ENCODE results near the gene NFATC2.
"Not testable (repeated sequence)": the region's sequence is repeated elsewhere in the genome, so short reads cannot be mapped to it uniquely, and the experiment has no call there.

The NFATC2 gene

DNA sequence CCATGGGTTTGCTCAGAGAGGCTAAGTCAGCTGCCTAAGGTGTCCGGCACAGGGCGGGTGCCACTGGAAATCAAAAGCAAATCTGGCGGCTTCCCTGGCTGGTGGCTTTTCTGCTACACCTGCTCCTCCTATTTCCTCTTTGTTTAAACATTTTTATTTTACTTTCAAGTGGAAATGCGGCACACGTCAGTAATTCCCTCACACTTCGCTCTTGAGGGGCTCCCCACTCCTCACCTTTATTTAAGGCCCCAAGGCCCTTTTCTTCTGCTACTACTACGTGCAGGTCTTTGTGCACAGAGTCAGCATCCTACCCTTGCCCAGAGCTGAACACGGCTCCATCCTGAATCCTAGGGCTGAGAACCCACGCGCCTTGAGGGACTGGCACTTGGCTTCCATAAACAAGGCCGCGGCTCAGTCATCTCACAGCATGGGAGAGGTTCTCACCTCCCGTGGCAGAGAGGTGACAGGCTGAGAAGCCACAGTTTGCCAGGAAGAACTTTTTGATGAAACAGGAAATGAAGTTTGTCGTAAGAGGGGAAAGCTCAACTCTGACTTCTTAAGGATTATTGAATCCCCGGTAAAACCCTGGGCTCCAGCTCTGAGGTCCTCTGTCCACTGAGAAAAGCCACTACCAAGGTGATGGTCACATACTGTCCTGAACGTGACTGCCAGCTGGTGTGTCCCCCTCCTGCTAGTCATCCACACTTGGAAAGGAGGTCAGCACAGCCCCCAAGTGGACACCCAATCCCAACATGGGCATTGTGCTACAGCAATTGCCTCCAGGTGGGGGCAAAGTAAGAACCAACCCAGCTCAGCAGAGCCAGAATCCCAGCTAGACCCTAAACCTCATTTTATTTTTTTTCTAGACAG lies 48.0 kb downstream of the NFATC2 start:
- no peak for FAIRE-seq

GRCh38 chr20:51493346-51493791 lies 49.1 kb downstream of the NFATC2 start:
- FAIRE-seq: no peak

DNA sequence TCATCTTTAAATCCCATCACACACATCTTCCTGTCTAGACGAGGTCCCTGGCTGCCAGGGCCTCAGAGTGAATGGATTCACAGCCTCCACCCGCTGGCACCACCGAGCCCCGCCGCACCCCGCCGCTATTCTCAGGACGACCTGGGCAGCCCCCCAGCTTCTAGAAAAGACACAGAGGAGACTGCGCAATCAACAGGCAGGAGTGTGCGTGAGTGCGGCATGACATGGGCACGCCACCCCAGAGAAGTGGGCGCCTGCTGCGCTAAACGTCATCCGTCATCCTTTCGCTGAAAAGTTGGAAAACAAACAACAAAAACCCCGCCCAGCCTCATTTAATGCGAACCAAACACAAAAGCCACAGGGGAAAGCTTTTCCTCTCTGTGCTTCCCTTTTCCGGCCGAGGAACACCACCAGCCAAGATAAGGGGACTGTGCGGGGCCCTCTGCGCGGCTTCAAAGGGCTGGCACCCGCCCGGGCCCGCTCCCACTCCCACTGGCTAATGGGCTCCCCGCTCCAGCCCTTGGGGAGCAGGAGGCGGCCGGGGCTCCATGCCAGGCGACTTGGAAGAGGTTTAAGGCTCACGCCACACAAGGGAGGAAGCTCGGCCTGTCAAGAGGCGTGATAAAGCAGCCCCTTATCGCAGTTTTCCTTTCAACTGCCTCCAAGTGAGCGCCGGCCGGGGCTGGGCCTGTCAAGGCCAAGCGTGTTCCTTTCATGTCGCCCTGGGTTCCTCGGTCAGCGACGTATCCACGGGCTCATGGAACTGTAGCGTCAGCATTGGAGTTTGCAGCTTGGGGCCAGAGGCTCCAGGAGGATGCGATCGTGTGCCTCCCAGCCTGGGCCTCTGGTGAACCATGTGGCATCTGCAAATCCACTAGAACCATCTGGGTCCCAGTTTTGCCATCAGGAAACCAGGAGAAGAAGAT lies 50.1 kb downstream of the NFATC2 start:
- no peak for FAIRE-seq

- no peak for FAIRE-seq
Measured at GRCh38 chr20:51491393-51491792, 51.1 kb downstream of the NFATC2 start.

DNA sequence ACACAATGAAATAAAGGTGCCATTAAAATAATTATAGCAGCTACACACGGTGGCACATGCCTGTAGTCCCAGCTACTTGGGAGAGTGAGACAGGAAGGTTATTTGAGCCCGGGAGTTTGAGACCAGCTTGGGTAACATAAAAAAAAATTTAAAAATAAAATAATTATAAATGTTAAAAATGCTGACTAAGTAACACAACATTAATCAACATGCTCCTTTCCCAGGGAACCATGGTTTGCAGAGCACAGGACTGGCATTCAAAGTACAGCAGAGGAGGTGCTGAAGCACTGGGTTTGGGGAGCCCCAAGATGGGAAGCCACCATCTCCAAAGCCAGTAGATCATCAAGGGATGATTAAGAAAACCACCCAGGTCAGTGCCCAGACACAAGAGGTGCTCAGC lies 51.9 kb downstream of the NFATC2 start:
- FAIRE-seq: no peak

- FAIRE-seq: no peak
Measured at GRCh38 chr20:51489611-51490010, 52.9 kb downstream of the NFATC2 start.

- FAIRE-seq: no peak
Measured at GRCh38 chr20:51488331-51488730, 54.2 kb downstream of the NFATC2 start.

- no peak for FAIRE-seq
Measured at GRCh38 chr20:51487565-51488268, 54.8 kb downstream of the NFATC2 start.

DNA sequence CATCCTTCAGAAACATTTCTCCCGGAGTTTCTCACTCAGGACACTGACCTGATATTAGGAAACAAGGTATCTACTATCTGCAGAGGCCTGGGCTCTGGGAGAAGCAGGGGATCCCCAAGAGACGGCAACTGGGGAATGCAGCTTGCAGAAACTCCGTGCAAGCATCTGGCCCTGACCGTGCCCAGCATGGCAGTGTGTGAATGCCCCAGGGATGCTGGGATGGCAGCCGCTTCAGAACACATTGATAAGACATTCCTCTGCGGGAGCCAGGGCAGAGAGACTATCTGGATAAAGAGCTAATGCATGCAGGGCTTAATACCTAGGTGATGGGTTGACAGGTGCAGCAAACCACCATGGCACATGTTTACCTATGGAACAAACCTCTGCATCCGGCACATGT lies 55.4 kb downstream of the NFATC2 start:
- no peak for FAIRE-seq

DNA sequence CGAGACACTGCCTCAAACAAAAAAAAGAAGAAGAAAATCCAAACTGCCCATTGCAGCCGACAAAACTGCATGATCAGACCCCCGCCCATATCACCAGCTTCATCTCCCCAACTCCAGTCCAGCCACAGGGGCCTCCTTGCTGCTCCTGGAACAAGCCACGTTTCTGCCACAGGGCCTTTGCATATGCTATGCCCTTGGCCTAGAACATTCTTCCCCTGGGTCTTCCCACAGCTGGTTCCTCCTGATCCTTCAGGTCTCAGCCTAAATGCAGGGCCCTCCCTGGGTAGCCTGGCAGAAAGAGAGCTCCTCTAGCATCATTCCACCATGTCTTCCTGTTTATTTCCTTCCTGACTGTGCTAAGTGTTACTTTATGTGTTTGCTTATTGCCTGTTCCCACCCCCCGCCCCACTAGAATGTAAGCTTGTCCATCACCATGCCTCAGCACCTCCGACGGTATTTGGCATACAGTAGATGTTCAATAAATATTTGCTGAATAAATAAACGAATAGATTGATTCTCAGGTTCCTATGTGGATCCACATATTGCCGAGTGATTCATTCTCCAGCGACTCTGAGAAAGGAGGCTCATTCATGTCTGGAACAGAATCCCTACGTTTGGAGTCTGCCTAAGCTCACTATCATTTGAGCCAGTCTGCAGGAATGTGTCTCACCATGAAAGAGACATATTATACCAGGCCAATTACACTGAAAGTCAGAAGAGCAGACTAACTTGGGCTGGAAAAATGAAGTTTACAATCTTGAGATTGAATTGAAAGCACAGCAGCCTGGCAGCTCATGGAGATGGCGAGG lies 56.1 kb downstream of the NFATC2 start:
- FAIRE-seq: no peak

DNA sequence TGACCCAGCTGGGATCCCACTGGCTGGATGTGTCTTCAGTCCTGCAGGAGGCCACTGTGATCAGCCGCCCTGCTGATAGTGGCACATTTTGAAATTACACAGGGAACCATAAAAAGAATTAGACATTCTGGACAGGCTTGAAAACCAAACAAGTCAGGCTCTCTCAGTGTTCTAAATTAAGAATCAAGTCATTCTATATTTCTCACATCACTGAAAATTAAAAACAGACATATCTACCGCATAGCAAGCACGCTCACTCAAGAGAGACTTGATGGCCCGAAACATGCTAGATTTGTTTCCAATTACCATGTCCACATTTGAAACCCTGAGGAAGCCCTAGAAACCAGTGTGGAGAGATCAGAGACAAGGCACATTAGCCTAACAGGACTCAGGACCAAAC lies 57.7 kb downstream of the NFATC2 start:
- FAIRE-seq: no peak

DNA sequence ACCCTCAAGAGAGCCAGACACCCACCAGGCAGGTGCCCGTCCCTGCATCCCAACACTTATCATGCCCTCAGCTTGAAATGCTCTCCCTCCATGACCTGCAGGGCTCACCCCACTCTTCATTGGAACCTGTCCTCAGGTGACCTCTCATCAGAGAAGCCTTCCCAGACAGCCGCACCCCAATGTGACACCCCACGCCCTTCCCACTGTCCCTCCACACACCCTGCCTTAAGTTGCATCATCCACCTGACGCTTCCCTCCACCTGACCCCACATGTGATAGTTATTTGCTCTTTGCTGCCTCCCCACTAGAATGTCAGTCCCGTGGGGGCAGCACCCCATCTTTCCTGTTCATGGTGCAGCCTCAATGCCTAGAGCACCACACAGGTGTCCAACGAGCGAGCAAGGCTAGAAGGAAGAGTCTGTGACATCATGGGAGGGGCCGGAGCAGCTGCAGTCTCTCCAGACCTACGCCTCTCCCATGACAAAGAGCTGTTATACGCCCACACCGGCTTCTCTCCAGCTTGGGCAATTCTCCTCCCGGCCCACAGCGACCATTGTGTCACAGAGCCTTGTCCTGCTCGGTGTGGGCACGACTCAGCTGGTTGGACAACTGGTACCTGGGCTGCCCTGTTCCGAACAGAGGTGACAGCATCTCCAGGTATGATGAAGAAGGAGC lies 58.2 kb downstream of the NFATC2 start:
- FAIRE-seq: no peak

- no peak for FAIRE-seq
Measured at GRCh38 chr20:51482836-51483473, 59.6 kb downstream of the NFATC2 start.

DNA sequence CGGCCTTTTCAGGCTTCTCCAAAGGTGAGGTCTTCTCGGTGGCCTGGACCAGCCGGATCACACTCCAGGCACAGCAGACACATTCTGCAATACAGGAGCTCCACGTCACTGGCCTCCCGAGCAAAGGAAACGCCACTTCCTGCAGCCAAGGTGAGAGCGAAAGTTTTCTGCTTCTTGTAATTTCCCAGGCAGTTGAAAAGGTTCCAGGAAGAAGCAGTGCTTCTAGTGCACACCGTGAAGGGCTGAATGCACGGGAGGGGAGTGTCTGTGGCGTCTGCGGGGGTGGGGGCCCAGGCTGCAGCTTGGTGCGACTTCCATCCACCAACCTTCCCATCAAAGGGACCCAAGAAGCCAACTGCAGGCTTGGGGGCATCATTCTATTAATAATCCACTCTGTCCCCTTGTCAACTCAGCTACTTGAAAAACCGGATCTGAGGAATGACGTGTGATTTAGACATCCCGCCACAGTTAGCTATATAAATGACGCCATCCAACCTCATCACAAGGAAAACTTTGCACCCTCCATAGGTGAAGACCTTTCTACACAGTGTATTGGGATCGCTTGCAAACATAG lies 61.1 kb downstream of the NFATC2 start:
- no peak for FAIRE-seq

DNA sequence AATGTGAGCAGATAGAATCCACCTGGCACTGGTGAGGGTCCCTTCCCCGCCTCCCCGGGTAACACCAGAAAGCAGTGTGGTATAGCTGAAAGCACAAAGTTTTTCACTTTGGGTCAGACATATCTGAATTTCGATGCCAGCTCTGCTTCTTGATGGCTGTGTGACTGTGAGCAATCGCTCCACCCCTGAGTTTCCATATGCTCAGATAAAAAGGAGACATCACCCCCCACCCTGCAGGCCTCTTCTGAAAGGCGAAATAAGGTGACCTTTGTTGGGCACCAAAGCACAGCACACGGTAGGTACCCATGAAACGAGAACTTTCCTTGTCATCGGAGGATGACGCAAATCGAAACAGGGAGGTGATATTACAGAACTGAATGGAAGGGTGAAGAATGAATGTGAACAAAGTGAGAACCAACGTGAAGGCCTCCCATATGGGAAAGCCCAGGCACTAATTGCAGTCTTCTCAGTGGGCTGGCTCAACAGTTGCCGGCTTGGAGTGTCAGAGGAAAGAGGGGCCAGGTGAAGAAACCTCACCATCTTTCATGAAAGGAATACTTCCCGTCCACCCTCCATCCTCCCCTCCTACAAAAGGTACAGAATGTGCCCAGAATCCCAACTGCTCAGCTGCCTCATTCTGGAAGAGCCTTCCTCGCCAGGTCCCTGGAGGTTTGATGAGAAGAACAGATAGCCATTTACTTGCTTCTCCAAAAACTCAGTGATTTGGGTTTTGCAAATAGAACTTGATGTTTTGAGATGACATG lies 61.8 kb downstream of the NFATC2 start:
- no peak for FAIRE-seq

GRCh38 chr20:51476106-51476505 lies 66.4 kb downstream of the NFATC2 start:
- not testable (repeated sequence) for FAIRE-seq

GRCh38 chr20:51473771-51474170 lies 68.7 kb downstream of the NFATC2 start:
- no peak for FAIRE-seq

DNA sequence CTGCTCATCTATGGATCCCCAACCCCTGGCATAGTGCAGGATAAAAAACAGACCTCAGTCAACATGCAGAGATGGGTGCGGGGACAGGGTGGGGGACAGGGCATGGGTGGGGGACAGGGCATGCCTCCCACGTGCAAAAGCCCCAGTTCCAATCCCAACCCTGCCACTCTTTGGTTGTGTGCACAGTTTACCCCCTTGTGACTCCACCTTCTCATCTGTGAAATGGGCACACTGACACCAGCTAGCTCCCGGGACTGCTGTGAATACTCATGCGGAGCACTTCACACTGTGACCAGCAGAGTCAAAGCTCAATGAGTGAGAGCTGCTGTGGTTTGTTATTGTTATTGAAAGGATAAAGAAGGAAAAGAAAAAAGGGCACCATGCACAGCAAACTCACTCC lies 69.3 kb downstream of the NFATC2 start:
- no peak for FAIRE-seq

GRCh38 chr20:51470907-51471411 lies 71.6 kb downstream of the NFATC2 start:
- no peak for FAIRE-seq

DNA sequence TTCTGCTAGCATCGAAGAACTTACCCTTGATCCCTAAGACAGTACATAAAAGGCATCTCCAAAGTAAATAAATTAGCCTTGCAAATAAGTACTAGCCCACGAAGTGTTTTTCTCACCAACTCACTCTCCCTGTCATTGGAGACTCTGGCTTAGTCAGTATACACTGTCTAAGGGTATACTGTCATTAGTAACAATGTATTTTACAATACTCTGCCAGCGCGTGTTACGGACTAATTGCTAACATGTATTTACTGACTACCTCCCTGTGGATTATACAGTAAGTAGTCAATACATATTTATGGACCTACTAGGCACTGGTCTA lies 72.1 kb downstream of the NFATC2 start:
- no peak for FAIRE-seq
